Superior temporal gyrus (tissue), 1 donor: ENCODE data around the gene OLA1.

Source experiments
- DNase-seq: peaks from one replicate; pipeline ENCODE4 v3.0.0-alpha.2; 2016; ENCODE audit errors: extremely low spot score

The OLA1 gene

GRCh38 chr2:174035981-174036742, 212.2 kb downstream of the OLA1 start:
- no peak for DNase-seq

GRCh38 chr2:174035117-174035635, 213.2 kb downstream of the OLA1 start:
- no peak for DNase-seq

GRCh38 chr2:174033163-174033550, 215.2 kb downstream of the OLA1 start:
- no peak for DNase-seq

GRCh38 chr2:174031226-174031625, 217.1 kb downstream of the OLA1 start:
- DNase-seq = no peak

GRCh38 chr2:174028935-174029334, 219.4 kb downstream of the OLA1 start:
- no peak for DNase-seq

- no peak for DNase-seq
Measured at GRCh38 chr2:174027956-174028355, 220.4 kb downstream of the OLA1 start.

GRCh38 chr2:174026122-174026845, 222.0 kb downstream of the OLA1 start:
- no peak for DNase-seq

- DNase-seq = no peak
Measured at GRCh38 chr2:174025271-174026121, 222.8 kb downstream of the OLA1 start.

- DNase-seq = no peak
Measured at GRCh38 chr2:174024524-174025270, 223.6 kb downstream of the OLA1 start.

- DNase-seq = no peak
Measured at GRCh38 chr2:174023591-174024523, 224.5 kb downstream of the OLA1 start.
